ENCODE data around the gene GALNT2. TPM values are rescaled to one million over a fixed set of nuclear protein-coding genes. Genes with fewer than 3 reads are reported as not detected.
A peak's percentile ranks its signal among the peaks of the same experiment; 100 is the strongest.

The GALNT2 gene
- total RNA-seq, 1 donor from 2014 or later: 31.9 TPM

GRCh38 chr1:230087028-230087716 lies 20.1 kb downstream of the GALNT2 start:
- no peaks in the 10 kb centered on the region for H3K27me3 ChIP-seq (ENCODE audit: control insufficient read depth, insufficient read depth, low read length)
- FAIRE-seq (no peak), DNase-seq (ENCODE audit: low read depth) (peak; percentile 81)
- peaks cover 2% of the 10 kb centered on the region for H3K36me3 ChIP-seq (ENCODE audit: control insufficient read depth, insufficient read depth, low read length)
- no peak overlapping the region for H3K4me3 ChIP-seq (ENCODE audit: low read depth, low read length)
- TF ChIP-seq, protein P1, sequence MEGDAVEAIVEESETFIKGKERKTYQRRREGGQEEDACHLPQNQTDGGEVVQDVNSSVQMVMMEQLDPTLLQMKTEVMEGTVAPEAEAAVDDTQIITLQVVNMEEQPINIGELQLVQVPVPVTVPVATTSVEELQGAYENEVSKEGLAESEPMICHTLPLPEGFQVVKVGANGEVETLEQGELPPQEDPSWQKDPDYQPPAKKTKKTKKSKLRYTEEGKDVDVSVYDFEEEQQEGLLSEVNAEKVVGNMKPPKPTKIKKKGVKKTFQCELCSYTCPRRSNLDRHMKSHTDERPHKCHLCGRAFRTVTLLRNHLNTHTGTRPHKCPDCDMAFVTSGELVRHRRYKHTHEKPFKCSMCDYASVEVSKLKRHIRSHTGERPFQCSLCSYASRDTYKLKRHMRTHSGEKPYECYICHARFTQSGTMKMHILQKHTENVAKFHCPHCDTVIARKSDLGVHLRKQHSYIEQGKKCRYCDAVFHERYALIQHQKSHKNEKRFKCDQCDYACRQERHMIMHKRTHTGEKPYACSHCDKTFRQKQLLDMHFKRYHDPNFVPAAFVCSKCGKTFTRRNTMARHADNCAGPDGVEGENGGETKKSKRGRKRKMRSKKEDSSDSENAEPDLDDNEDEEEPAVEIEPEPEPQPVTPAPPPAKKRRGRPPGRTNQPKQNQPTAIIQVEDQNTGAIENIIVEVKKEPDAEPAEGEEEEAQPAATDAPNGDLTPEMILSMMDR (IDR thresholded peaks at IDR 0.05; ENCODE audit: insufficient read depth, low read length, severe bottlenecking): no peak

- peaks cover 2% of the 10 kb centered on the region for H3K36me3 ChIP-seq (ENCODE audit: control insufficient read depth, insufficient read depth, low read length)
- DNase-seq (ENCODE audit: low read depth): no peak
- TF ChIP-seq, protein P1 (IDR thresholded peaks at IDR 0.05; ENCODE audit: insufficient read depth, low read length, severe bottlenecking): no peak
- H3K4me3 ChIP-seq (ENCODE audit: low read depth, low read length): no peak overlapping the region
- H3K27me3 ChIP-seq (ENCODE audit: control insufficient read depth, insufficient read depth, low read length): no peaks in the 10 kb centered on the region
- no peak for FAIRE-seq
Observed at GRCh38 chr1:230087717-230088105, 20.7 kb downstream of the GALNT2 start.

GRCh38 chr1:230090194-230090711 lies 23.2 kb downstream of the GALNT2 start:
- DNase-seq (ENCODE audit: low read depth): peak; percentile 78
- Histone ChIP-seq H3K4me3 (ENCODE audit: low read depth, low read length) (no peak overlapping the region), H3K27me3 (ENCODE audit: control insufficient read depth, insufficient read depth, low read length) (no peaks in the 10 kb centered on the region), H3K36me3 (ENCODE audit: control insufficient read depth, insufficient read depth, low read length) (peaks cover 2% of the 10 kb centered on the region)
- no peak for FAIRE-seq
- TF ChIP-seq, protein P1 (IDR thresholded peaks at IDR 0.05; ENCODE audit: insufficient read depth, low read length, severe bottlenecking): no peak

DNA sequence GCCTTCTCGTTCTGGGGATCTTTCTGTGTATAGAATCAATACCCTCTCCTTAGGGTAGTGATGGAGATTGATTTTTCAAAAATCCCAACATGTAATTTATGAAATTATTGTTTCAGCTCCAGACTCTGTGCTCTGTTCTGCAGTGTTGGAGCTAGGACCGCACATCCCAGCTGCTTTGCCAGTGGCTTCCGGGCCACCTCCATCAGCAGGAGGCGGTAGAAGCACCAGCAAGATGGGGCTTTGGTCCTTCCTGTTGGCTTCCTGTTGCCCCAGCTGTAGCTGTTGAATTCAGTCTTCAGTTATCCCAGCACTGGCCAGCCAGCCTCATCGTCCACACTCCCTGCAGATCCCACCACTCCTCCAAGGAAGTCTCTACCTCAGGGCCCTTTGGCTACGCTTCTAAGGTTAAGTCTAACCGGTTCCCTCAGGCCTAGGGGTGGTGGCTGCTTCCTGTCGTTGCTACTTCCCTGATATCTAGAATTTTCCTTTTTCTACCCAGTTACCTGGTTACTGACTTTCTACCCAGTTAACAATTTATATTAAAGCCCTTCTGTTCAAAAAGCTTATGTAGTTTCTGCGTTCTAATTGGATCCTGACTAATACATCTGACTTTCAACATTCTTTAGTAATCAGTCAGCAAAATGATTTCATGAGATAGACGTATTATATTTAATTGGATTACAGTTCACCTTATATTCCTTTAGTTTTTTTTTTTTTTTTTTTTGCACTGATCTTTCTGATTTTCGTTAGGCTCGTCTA lies 24.6 kb downstream of the GALNT2 start:
- peak; percentile 71 for DNase-seq (ENCODE audit: low read depth)
- Histone ChIP-seq H3K4me3 (ENCODE audit: low read depth, low read length) (no peak overlapping the region), H3K36me3 (ENCODE audit: control insufficient read depth, insufficient read depth, low read length) (peaks cover 2% of the 10 kb centered on the region), H3K27me3 (ENCODE audit: control insufficient read depth, insufficient read depth, low read length) (no peaks in the 10 kb centered on the region)
- TF ChIP-seq, protein P1 (IDR thresholded peaks at IDR 0.05; ENCODE audit: insufficient read depth, low read length, severe bottlenecking): peak; percentile 14
- FAIRE-seq: no peak

GRCh38 chr1:230094746-230095145 lies 27.7 kb downstream of the GALNT2 start:
- FAIRE-seq (no peak), DNase-seq (ENCODE audit: low read depth) (no peak)
- peaks cover 2% of the 10 kb centered on the region for H3K36me3 ChIP-seq (ENCODE audit: control insufficient read depth, insufficient read depth, low read length)
- H3K4me3 ChIP-seq (ENCODE audit: low read depth, low read length): no peak overlapping the region
- no peaks in the 10 kb centered on the region for H3K27me3 ChIP-seq (ENCODE audit: control insufficient read depth, insufficient read depth, low read length)
- TF ChIP-seq, protein P1 (IDR thresholded peaks at IDR 0.05; ENCODE audit: insufficient read depth, low read length, severe bottlenecking): no peak
